Breast epithelium (tissue), 4 donors: Measurements from ENCODE around the gene PKIG. TPM values are rescaled to one million over a fixed set of nuclear protein-coding genes. Genes with fewer than 3 reads are reported as not detected.
A peak's percentile ranks its signal among the peaks of the same experiment; 100 is the strongest.

Experiments used
- DNase-seq, 2 donors: peaks; one replicate each; pipeline ENCODE4 v3.0.0-alpha.2; 2019; ENCODE audit warnings: low spot score in 2 of 2
- H3K27ac ChIP-seq, 2 donors: fragments of 200-600 bp; sonication (generic) in 1 of 2; one replicate each; pipeline ENCODE4 v1.5.1; 2016 to 2019; ENCODE audit warnings: mild to moderate bottlenecking in 1 of 2
- H3K27me3 ChIP-seq, 2 donors: fragments of 200-600 bp; sonication (generic) in 1 of 2; one replicate each; pipeline versions ENCODE4 v1.5.1 to v1.6.0; 2017 to 2019; ENCODE audit warnings: control low read depth in 1 of 2, mild to moderate bottlenecking in 1 of 2
- H3K36me3 ChIP-seq: fragments of 200-600 bp; one replicate; pipeline ENCODE4 v1.5.1; 2019
- H3K4me1 ChIP-seq, 2 donors: fragments of 200-600 bp; sonication (generic); one replicate each; pipeline ENCODE4 v1.5.1; 2016 to 2019; ENCODE audit warnings: control low read depth in 1 of 2
- H3K4me3 ChIP-seq, 3 donors: fragments of 200-600 bp; sonication (generic); 1 replicate in 2 of 3; 2 replicates in 1 of 3; pipeline ENCODE4 v1.5.1; 2016 to 2019; ENCODE audit warnings: mild to moderate bottlenecking in 3 of 3, moderate library complexity in 2 of 3
- H3K9me3 ChIP-seq, 2 donors: fragments of 200-600 bp; sonication (generic) in 1 of 2; one replicate each; pipeline ENCODE4 v1.5.1; 2016 to 2019; ENCODE audit warnings: control low read depth in 1 of 2
- POLR2A ChIP-seq: fragments of 450-650 bp; IDR thresholded peaks from one replicate; pipeline ENCODE4 v1.6.1; 2016; ENCODE audit warnings: antibody characterized with exemption, mild to moderate bottlenecking, moderate library complexity
- POLR2AphosphoS5 ChIP-seq, 3 donors: sonication (generic); formaldehyde crosslinking; IDR thresholded peaks; one replicate each; pipeline ENCODE4 v1.6.1; 2017; ENCODE audit warnings: antibody characterized with exemption in 3 of 3
- intact Hi-C: fragments of 100-400 bp; cut with DNase I; formaldehyde crosslinking; loops from one replicate; pipeline ENCODE4 v1.15.1; 2023; ENCODE audit warnings: low total_unique reads
- total RNA-seq, 3 donors: library from RNA; depleted of rRNA; stranded (reverse); fragments of >200 nt; gene quantifications; one replicate each; pipeline ENCODE4 v1.1.0, GENCODE V29; 2016
- TF ChIP-seq, protein P1 (sequence below), 3 donors: fragments of 450-650 bp; IDR thresholded peaks; one replicate each; pipeline ENCODE4 v1.5.1; 2016 to 2017; ENCODE audit warnings: antibody characterized with exemption in 3 of 3, mild to moderate bottlenecking in 3 of 3, moderate library complexity in 3 of 3

Gene PKIG
- total RNA-seq, 3 donors from 2014 or later: 59.9 to 102 (median 99.1) TPM

DNA sequence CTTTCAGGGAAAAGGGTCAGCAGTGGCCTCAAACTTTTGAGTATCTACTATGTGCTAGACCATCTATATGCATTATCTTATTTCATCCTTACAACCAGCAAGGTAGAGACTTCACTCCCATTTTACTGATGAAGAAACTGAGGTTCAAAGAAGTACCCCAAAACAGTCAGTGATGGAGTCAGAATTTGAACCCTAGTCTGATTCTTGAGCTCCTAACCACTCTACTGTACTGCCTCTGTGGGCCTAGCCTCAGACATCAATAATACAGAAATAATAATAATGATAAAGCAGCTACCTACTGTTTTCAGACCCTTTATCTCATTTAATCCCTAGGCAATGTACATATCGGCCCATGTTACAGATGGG lies 60.8 kb downstream of the PKIG start:
- Histone ChIP-seq H3K36me3 (no peaks in the 10 kb centered on the region), H3K4me3 (peak overlapping the region in 1 of 3 donors; percentile 52), H3K27ac (peak overlapping the region; percentile 71 to 89), H3K9me3 (no peaks in the 10 kb centered on the region), H3K4me1 (peaks cover 3 to 4% of the 10 kb centered on the region in 2 donors), H3K27me3 (no peaks in the 10 kb centered on the region)
- TF ChIP-seq, protein P1, sequence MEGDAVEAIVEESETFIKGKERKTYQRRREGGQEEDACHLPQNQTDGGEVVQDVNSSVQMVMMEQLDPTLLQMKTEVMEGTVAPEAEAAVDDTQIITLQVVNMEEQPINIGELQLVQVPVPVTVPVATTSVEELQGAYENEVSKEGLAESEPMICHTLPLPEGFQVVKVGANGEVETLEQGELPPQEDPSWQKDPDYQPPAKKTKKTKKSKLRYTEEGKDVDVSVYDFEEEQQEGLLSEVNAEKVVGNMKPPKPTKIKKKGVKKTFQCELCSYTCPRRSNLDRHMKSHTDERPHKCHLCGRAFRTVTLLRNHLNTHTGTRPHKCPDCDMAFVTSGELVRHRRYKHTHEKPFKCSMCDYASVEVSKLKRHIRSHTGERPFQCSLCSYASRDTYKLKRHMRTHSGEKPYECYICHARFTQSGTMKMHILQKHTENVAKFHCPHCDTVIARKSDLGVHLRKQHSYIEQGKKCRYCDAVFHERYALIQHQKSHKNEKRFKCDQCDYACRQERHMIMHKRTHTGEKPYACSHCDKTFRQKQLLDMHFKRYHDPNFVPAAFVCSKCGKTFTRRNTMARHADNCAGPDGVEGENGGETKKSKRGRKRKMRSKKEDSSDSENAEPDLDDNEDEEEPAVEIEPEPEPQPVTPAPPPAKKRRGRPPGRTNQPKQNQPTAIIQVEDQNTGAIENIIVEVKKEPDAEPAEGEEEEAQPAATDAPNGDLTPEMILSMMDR (IDR thresholded peaks at IDR 0.05): no peak
- TF ChIP-seq POLR2A (no peak), POLR2AphosphoS5 (IDR thresholded peaks at IDR 0.05) (no peak)
- intact Hi-C loops: no loop called here
- no peak for DNase-seq

DNA sequence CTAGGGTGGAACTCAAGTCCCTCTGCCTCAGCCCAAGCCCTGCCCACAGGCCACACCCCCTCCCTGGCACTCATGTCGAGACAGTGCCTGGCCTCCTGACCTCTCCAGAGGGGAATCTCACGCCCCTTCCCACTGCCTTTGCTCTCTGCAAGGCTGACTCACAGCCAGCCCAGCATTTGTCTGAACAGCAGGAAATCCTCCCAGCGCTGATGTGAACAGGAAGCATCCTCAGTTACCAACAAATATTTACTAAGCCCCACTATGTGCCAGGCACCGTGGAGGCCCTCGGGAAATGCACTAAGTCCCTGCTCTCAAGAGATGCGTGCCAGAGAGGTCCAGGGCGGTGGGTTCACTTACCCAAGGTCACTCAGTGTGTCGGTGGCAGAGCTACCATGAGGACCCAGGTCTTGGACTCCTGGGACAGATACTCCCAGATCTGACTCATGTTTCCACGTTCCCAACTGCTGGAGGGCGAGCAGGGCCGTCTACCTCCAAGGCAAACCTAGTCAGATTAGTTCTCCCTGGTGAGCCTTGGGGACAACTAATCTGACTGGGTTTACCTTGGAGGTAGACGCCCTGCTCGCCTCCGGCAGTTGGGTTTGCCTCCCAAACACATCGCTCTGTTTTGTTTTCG lies 61.3 kb downstream of the PKIG start:
- Histone ChIP-seq H3K4me3 (no peak overlapping the region), H3K4me1 (peaks cover 3 to 4% of the 10 kb centered on the region in 2 donors), H3K27ac (peak overlapping the region; percentile 71 to 89), H3K27me3 (no peaks in the 10 kb centered on the region), H3K36me3 (no peaks in the 10 kb centered on the region), H3K9me3 (no peaks in the 10 kb centered on the region)
- TF ChIP-seq, protein P1 (IDR thresholded peaks at IDR 0.05): no peak
- TF ChIP-seq POLR2A: no peak
- no peak for TF ChIP-seq POLR2AphosphoS5 (IDR thresholded peaks at IDR 0.05)
- no peak for DNase-seq
- intact Hi-C loops: loop anchor here (1.0 kb wide), 1 partner anchor 25 kb away; no protein-coding TSS in a partner anchor

DNA sequence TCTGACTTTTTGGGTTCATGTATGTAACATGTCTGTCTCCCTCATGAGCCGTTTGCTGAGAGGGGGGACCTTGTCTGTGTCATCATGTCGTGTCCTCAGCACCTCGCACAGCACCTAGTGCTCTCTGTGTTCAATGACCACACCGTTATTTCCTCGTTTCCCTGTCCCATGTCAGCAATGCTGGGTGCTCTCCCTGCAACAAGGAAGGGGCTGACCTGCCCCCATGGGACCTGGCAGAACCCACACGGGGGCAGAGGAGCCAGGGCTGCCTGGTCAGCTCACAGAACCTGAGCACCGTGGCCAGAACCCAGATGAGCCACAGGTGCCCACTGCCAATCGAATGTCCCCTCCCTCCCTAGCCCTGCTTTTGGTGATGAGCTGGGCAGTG lies 61.8 kb downstream of the PKIG start:
- H3K27ac ChIP-seq: peak overlapping the region; percentile 71 to 89
- H3K9me3 ChIP-seq: no peaks in the 10 kb centered on the region
- no peak for DNase-seq
- H3K36me3 ChIP-seq: no peaks in the 10 kb centered on the region
- peaks cover 3 to 4% of the 10 kb centered on the region in 2 donors for H3K4me1 ChIP-seq
- intact Hi-C loops: loop anchor here (1.0 kb wide), 1 partner anchor 26 kb away; no protein-coding TSS in a partner anchor
- no peaks in the 10 kb centered on the region for H3K27me3 ChIP-seq
- TF ChIP-seq, protein P1 (IDR thresholded peaks at IDR 0.05): no peak
- no peak for TF ChIP-seq POLR2A
- no peak for TF ChIP-seq POLR2AphosphoS5 (IDR thresholded peaks at IDR 0.05)
- no peak overlapping the region for H3K4me3 ChIP-seq

DNA sequence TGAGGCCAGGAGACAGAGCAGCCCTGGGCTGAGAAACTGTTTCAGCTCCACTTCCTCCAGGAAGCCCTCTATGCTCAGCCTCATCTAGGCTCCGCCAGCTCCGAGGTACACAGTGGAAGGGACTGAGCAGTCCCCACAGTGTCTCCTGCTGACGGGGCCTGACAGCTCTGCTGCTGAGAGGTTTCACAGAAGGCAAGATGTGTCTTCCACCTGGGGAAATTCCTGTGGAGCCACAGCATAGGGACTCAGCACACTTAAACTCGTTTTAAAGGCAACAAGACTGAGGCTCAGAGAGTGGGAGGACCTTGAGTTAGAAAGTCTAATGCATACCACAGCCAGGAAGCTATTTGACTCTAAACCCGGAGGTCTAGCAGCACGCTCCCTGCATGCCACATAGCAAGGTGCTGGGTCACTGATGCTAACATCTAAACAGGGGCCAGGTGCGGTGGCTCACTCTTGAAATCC lies 62.3 kb downstream of the PKIG start:
- Histone ChIP-seq H3K36me3 (no peaks in the 10 kb centered on the region), H3K27ac (peak overlapping the region; percentile 71 to 89), H3K27me3 (no peaks in the 10 kb centered on the region), H3K4me1 (peaks cover 3 to 4% of the 10 kb centered on the region in 2 donors), H3K9me3 (no peaks in the 10 kb centered on the region), H3K4me3 (no peak overlapping the region)
- no peak for DNase-seq
- intact Hi-C loops: loop anchor here (1.0 kb wide), 1 partner anchor 26 kb away; no protein-coding TSS in a partner anchor
- TF ChIP-seq POLR2AphosphoS5 (IDR thresholded peaks at IDR 0.05) (no peak), POLR2A (no peak)
- TF ChIP-seq, protein P1 (IDR thresholded peaks at IDR 0.05): no peak

DNA sequence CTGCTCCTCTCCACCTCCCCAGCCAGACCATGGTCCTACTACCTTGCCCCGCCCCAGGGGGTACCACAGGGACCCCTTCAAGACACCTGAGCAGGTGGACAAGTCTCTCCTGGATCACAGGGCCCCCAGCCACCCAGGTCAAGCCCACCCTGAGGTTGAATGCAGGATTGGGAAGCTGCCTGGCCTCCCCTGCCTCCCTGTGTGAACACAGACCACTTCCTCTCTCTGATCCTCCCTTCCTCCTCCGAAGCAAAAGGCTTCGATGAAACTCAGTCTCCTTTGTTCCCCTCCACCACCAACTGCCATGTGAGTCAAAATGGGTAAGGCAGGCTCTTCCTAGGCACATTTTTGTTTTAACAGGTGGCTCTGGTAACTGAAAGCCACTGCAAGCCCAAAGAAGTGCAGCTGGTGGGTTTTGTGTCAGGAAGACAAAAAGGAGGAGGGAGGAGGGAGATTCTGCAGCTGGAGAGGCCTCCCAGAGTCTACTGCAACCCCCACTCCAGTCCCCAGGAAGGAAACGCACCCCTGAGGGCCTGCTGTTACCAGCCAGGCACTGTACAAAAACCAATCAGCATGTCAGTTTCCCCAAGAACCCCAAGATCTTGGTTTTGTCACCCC lies 63.8 kb downstream of the PKIG start:
- Histone ChIP-seq H3K9me3 (no peaks in the 10 kb centered on the region), H3K27ac (peak overlapping the region in 1 of 2 donors; percentile 53), H3K4me1 (peaks cover 3 to 4% of the 10 kb centered on the region in 2 donors), H3K27me3 (no peaks in the 10 kb centered on the region), H3K4me3 (no peak overlapping the region), H3K36me3 (no peaks in the 10 kb centered on the region)
- no peak for DNase-seq
- TF ChIP-seq POLR2A (no peak), POLR2AphosphoS5 (IDR thresholded peaks at IDR 0.05) (no peak)
- TF ChIP-seq, protein P1 (IDR thresholded peaks at IDR 0.05): no peak
- intact Hi-C loops: no loop called here
